GM23338 (cell line): ENCODE data around the gene DEFB114.

Source experiments
- ETS1 ChIP-seq: IDR thresholded peaks from 2 replicates; pipeline ENCODE4 v1.6.1; 2016; ENCODE audit warnings: antibody characterized with exemption
- EZH2 ChIP-seq: fragments of 200-600 bp; sonication (generic); IDR thresholded peaks from one replicate; pipeline ENCODE4 v1.8.0; 2017; ENCODE audit warnings: antibody characterized with exemption, mild to moderate bottlenecking, low read depth; ENCODE audit not compliant: unreplicated experiment
- POLR2AphosphoS5 ChIP-seq: IDR thresholded peaks from 2 replicates; pipeline ENCODE4 v1.6.1; 2016; ENCODE audit warnings: antibody characterized with exemption, low read depth
- TF ChIP-seq, protein P1 (sequence below), 2 experiments: fragments of 200-600 bp in 1 of 2; sonication (generic) in 1 of 2; conservative IDR thresholded peaks; 2 replicates each; pipeline versions ENCODE4 v1.5.1 to v1.6.1; 2016 to 2017; ENCODE audit warnings: antibody characterized with exemption in 2 of 2, low read depth in 2 of 2, mild to moderate bottlenecking in 2 of 2, moderate library complexity in 1 of 2
- TF ChIP-seq, protein P2 (sequence below): IDR thresholded peaks from one replicate; pipeline ENCODE4 v1.6.1; 2018; ENCODE audit warnings: antibody characterized with exemption; ENCODE audit not compliant: unreplicated experiment

DNA sequence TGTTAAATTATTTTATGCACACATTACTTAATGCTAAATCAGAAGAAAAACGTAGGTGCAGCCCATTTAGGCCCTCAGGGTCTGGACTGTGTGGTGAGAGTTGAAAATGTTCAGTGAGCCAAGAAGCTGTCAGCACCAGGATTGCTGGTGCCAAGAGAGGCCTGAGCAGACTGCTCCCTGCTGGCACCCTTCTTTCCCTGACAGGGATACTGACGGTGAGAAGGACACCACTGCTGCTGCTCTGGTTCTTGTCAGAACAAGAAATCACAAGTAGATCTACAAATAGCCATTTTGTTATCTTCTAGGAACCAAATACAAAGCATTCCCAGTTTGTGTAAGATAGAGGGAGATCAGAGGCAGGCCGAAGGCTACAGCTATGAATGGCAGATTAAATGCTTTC lies 48.9 kb downstream of the DEFB114 start:
- TF ChIP-seq, protein P1, sequence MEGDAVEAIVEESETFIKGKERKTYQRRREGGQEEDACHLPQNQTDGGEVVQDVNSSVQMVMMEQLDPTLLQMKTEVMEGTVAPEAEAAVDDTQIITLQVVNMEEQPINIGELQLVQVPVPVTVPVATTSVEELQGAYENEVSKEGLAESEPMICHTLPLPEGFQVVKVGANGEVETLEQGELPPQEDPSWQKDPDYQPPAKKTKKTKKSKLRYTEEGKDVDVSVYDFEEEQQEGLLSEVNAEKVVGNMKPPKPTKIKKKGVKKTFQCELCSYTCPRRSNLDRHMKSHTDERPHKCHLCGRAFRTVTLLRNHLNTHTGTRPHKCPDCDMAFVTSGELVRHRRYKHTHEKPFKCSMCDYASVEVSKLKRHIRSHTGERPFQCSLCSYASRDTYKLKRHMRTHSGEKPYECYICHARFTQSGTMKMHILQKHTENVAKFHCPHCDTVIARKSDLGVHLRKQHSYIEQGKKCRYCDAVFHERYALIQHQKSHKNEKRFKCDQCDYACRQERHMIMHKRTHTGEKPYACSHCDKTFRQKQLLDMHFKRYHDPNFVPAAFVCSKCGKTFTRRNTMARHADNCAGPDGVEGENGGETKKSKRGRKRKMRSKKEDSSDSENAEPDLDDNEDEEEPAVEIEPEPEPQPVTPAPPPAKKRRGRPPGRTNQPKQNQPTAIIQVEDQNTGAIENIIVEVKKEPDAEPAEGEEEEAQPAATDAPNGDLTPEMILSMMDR (conservative IDR thresholded peaks at IDR 0.05; ENCODE audit: low read depth in 2 of 2), result peak in 1 of 2 experiments; percentile 20; a peak in 1 of 4 replicates
- TF ChIP-seq ETS1 (no peak), EZH2 (no peak), POLR2AphosphoS5 (no peak)
- TF ChIP-seq, protein P2, sequence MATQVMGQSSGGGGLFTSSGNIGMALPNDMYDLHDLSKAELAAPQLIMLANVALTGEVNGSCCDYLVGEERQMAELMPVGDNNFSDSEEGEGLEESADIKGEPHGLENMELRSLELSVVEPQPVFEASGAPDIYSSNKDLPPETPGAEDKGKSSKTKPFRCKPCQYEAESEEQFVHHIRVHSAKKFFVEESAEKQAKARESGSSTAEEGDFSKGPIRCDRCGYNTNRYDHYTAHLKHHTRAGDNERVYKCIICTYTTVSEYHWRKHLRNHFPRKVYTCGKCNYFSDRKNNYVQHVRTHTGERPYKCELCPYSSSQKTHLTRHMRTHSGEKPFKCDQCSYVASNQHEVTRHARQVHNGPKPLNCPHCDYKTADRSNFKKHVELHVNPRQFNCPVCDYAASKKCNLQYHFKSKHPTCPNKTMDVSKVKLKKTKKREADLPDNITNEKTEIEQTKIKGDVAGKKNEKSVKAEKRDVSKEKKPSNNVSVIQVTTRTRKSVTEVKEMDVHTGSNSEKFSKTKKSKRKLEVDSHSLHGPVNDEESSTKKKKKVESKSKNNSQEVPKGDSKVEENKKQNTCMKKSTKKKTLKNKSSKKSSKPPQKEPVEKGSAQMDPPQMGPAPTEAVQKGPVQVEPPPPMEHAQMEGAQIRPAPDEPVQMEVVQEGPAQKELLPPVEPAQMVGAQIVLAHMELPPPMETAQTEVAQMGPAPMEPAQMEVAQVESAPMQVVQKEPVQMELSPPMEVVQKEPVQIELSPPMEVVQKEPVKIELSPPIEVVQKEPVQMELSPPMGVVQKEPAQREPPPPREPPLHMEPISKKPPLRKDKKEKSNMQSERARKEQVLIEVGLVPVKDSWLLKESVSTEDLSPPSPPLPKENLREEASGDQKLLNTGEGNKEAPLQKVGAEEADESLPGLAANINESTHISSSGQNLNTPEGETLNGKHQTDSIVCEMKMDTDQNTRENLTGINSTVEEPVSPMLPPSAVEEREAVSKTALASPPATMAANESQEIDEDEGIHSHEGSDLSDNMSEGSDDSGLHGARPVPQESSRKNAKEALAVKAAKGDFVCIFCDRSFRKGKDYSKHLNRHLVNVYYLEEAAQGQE, result no peak
